MM.1S (cell line): ENCODE data around the gene POFUT2.

ENCODE experiments used
- DNase-seq: peaks from one replicate; pipeline ENCODE4 v3.0.0-alpha.2; 2015
- H2AFZ ChIP-seq: fragments of 300-600 bp; sonication (generic); 2 replicates; pipeline ENCODE4 v1.6.0; 2016; ENCODE audit warnings: antibody characterized with exemption, low read length
- H3F3A ChIP-seq: fragments of 300-600 bp; sonication (generic); 2 replicates; pipeline ENCODE4 v1.6.1; 2016; ENCODE audit warnings: mild to moderate bottlenecking, antibody characterized with exemption, low read length, moderate library complexity, mixed read lengths; ENCODE audit not compliant: insufficient read depth
- H3K27ac ChIP-seq: fragments of 300-600 bp; sonication (generic); 2 replicates; pipeline ENCODE4 v1.5.1; 2016; ENCODE audit warnings: mild to moderate bottlenecking, low read length
- H3K27me3 ChIP-seq: fragments of 300-600 bp; sonication (generic); replicated peaks from 2 replicates; pipeline ENCODE4 v1.6.0; 2016; ENCODE audit warnings: low read length; ENCODE audit not compliant: insufficient read depth
- H3K36me3 ChIP-seq: fragments of 300-600 bp; sonication (generic); replicated peaks from 2 replicates; pipeline ENCODE4 v1.6.1; 2016; ENCODE audit warnings: mild to moderate bottlenecking, low read length, mixed read lengths; ENCODE audit not compliant: insufficient read depth
- H3K4me1 ChIP-seq: fragments of 300-600 bp; sonication (generic); 2 replicates; pipeline ENCODE4 v1.6.1; 2016; ENCODE audit warnings: low read length, mixed read lengths
- H3K4me2 ChIP-seq: fragments of 300-600 bp; sonication (generic); 2 replicates; pipeline ENCODE4 v1.6.0; 2016; ENCODE audit warnings: low read depth, low read length
- H3K4me3 ChIP-seq: fragments of 300-600 bp; sonication (generic); 2 replicates; pipeline ENCODE4 v1.5.1; 2016; ENCODE audit warnings: low read length, mixed read lengths
- H3K79me2 ChIP-seq: fragments of 300-600 bp; sonication (generic); 2 replicates; pipeline ENCODE4 v1.6.1; 2016; ENCODE audit warnings: mixed run types, low read length, mixed read lengths
- H3K9ac ChIP-seq: fragments of 300-600 bp; sonication (generic); 2 replicates; pipeline ENCODE4 v1.6.1; 2016; ENCODE audit warnings: low read length, mixed read lengths
- H3K9me2 ChIP-seq: fragments of 300-600 bp; sonication (generic); replicated peaks from 2 replicates; pipeline ENCODE4 v1.6.1; 2016; ENCODE audit warnings: mild to moderate bottlenecking, low read length, mixed read lengths; ENCODE audit not compliant: insufficient read depth
- H3K9me3 ChIP-seq: fragments of 300-600 bp; sonication (generic); replicated peaks from 2 replicates; pipeline ENCODE4 v1.6.1; 2016; ENCODE audit warnings: mild to moderate bottlenecking, low read length, mixed read lengths; ENCODE audit not compliant: insufficient read depth
- H4K20me1 ChIP-seq: fragments of 300-600 bp; sonication (generic); 2 replicates; pipeline ENCODE4 v1.6.1; 2016; ENCODE audit warnings: mild to moderate bottlenecking, low read length, moderate library complexity, mixed read lengths; ENCODE audit not compliant: insufficient read depth
- EZH2 ChIP-seq: fragments of 300-600 bp; sonication (generic); optimal IDR thresholded peaks from 2 replicates; pipeline ENCODE3; 2017; ENCODE audit warnings: low read depth, mild to moderate bottlenecking, antibody characterized with exemption, low read length, mixed read lengths
- EZH2phosphoT487 ChIP-seq: fragments of 300-600 bp; sonication (generic); IDR thresholded peaks from 2 replicates; pipeline ENCODE4 v1.6.1; 2018; ENCODE audit warnings: antibody characterized with exemption, low read length
- TF ChIP-seq, protein P1 (sequence below): fragments of 300-600 bp; sonication (generic); IDR thresholded peaks from 2 replicates; pipeline ENCODE4 v1.5.1; 2016; ENCODE audit warnings: antibody characterized with exemption, low read length, mixed read lengths

Gene POFUT2

DNA sequence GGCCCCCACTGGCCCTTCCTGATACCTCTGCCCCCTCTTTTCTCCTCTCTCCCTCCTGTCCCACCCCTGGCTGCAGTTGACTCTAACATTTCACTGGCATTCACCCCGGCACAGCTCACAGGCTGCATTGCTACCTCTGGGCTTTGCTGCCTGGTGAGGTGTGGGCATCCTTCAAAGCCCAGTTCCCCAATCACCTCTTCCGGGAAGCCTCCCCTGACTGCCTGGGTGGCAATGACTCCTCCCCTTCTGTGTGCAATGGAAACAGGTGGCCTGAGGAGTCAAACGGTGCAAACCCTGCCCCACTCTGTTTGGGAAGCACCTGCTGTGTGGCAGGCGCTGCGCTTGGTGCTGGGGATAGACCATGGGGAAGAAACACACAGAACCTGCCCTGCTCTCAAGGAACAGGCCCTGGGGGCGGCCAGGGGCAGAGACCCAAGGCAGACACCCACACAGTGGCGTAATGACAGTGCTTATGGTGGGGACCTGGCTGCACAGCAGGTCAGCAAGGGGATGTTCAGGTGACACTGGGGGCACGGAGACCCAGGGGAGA is 39.3 kb upstream of the POFUT2 start:
- no peak overlapping the region for H3K27ac ChIP-seq
- no peak overlapping the region for H2AFZ ChIP-seq
- no peaks in the 10 kb centered on the region for H3K9me2 ChIP-seq
- no peak overlapping the region for H3K4me2 ChIP-seq
- no peaks in the 10 kb centered on the region for H3K9me3 ChIP-seq
- TF ChIP-seq EZH2 = no peak
- H4K20me1 ChIP-seq = no peaks in the 10 kb centered on the region; the same call in 1 of the 2 replicates
- no peak for DNase-seq
- no peaks in the 10 kb centered on the region for H3K79me2 ChIP-seq
- peaks cover 97% of the 10 kb centered on the region for H3K27me3 ChIP-seq
- H3K4me1 ChIP-seq = no peaks in the 10 kb centered on the region
- no peak overlapping the region for H3K9ac ChIP-seq
- H3K4me3 ChIP-seq = no peak overlapping the region
- H3F3A ChIP-seq = no peaks in the 10 kb centered on the region
- no peaks in the 10 kb centered on the region for H3K36me3 ChIP-seq

DNA sequence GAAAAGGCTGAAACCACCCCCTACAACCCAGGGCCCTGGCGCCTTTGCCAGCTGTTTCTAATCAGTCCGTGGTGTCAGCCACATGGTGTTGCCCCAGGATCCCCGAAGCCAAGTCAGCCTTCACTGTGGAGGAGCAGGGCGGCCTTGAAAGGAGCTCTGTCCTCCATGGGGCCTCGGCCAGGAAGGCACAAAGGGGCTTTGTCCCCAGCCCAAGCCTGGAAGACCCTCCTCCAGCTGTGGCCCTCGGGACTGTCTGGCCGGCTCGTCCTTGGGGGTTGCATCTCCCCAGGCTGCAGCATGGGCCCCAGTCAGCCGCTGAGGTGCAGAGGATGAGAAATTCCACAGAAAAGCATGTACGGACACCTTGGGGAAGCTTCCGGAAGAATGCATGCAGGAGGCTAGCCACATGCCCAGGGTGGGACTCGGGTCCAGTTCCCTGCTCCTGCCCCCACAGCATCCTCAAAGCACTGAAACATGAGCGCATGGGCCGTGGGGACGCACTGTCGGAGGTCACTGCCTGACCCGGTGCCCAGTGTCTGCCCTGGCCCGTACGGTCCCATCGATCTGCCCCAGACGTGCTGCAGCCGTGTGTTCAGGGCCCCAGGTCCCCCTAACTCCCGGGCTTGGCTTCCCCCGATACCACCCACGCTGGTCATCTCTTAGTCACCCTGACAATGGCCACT is 38.6 kb upstream of the POFUT2 start:
- Histone ChIP-seq H3K4me1 (no peaks in the 10 kb centered on the region), H3K27ac (no peak overlapping the region)

DNA sequence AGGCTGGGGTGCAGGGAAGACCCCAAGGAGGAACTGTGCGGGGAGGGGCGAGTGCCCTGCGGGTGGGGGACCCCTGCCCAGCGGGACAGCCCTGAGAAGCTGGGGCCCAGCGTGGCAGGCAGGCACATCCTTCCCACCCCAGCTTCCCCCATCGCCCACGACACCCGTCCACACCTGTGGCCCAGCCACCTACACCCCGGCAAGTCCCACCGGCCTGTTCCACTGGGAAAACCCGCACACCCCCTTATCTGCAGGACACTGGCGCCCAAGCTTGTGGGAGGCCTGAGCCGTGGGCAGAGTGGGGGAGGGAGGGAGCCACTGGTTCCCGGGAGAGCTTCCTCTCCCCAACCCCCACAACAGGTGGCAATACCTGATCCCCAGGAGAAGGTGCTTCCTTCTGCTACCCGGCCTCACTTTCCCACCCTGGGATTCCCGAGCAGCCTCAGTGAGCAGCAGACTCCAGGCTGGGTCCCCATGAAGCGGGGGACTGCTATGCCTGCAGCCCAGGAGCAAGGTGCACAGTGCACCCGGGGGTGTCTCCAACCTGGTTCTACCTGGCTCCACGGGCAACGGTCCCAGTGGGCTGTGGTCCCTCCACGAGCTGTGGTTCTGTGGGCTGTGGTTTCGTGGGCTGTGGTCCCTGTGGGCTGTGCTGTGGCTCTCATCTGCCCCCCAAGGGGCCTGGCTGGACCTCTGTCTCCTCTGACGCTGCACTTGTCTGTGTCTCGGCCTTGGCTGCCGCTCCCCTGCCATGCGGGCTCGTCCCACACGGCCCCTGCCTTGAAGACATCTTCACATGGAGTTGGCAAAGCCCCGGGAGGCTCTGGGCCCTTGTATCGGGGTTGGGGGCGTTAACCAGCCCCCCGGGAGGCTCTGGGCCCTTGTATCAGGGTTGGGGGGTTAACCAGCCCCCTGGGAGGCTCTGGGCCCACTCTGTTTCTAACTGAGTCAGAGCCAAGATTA is 37.8 kb upstream of the POFUT2 start:
- H3K4me3 ChIP-seq = no peak overlapping the region
- DNase-seq = no peak
- H3K9me2 ChIP-seq = no peaks in the 10 kb centered on the region
- H3K79me2 ChIP-seq = no peaks in the 10 kb centered on the region
- H3K4me2 ChIP-seq = no peak overlapping the region
- no peaks in the 10 kb centered on the region for H3K4me1 ChIP-seq
- H3K9ac ChIP-seq = no peak overlapping the region
- H3K27me3 ChIP-seq = peaks cover 97% of the 10 kb centered on the region
- TF ChIP-seq EZH2phosphoT487 = no peak
- TF ChIP-seq, protein P1, sequence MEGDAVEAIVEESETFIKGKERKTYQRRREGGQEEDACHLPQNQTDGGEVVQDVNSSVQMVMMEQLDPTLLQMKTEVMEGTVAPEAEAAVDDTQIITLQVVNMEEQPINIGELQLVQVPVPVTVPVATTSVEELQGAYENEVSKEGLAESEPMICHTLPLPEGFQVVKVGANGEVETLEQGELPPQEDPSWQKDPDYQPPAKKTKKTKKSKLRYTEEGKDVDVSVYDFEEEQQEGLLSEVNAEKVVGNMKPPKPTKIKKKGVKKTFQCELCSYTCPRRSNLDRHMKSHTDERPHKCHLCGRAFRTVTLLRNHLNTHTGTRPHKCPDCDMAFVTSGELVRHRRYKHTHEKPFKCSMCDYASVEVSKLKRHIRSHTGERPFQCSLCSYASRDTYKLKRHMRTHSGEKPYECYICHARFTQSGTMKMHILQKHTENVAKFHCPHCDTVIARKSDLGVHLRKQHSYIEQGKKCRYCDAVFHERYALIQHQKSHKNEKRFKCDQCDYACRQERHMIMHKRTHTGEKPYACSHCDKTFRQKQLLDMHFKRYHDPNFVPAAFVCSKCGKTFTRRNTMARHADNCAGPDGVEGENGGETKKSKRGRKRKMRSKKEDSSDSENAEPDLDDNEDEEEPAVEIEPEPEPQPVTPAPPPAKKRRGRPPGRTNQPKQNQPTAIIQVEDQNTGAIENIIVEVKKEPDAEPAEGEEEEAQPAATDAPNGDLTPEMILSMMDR = no peak
- no peak for TF ChIP-seq EZH2
- no peaks in the 10 kb centered on the region for H3K9me3 ChIP-seq
- H3K36me3 ChIP-seq = no peaks in the 10 kb centered on the region
- no peaks in the 10 kb centered on the region; the same call in 1 of the 2 replicates for H4K20me1 ChIP-seq
- H2AFZ ChIP-seq = no peak overlapping the region
- H3K27ac ChIP-seq = no peak overlapping the region
- no peaks in the 10 kb centered on the region for H3F3A ChIP-seq

More for the DNA sequence above, 38.6 kb upstream of the POFUT2 start:
- H2AFZ ChIP-seq = no peak overlapping the region
- no peak for TF ChIP-seq EZH2phosphoT487
- no peak for TF ChIP-seq EZH2
- TF ChIP-seq, protein P1 = no peak
- no peaks in the 10 kb centered on the region for H3K9me3 ChIP-seq
- H3K4me2 ChIP-seq = no peak overlapping the region
- H3K9ac ChIP-seq = no peak overlapping the region
- no peaks in the 10 kb centered on the region for H3K79me2 ChIP-seq
- no peak for DNase-seq
- no peaks in the 10 kb centered on the region for H3K9me2 ChIP-seq
- H3F3A ChIP-seq = no peaks in the 10 kb centered on the region
- H3K4me3 ChIP-seq = no peak overlapping the region
- no peaks in the 10 kb centered on the region for H3K36me3 ChIP-seq
- peaks cover 97% of the 10 kb centered on the region for H3K27me3 ChIP-seq
- H4K20me1 ChIP-seq = no peaks in the 10 kb centered on the region; the same call in 1 of the 2 replicates
